Mesodermal cell (in vitro differentiated cells): Measurements from ENCODE around the gene HSH2D.

Source experiments
- H3K27ac ChIP-seq: 2 replicates; pipeline ENCODE4 v1.7.0; 2013; ENCODE audit warnings: mild to moderate bottlenecking, low read depth, low read length, moderate library complexity; ENCODE audit not compliant: severe bottlenecking
- H3K36me3 ChIP-seq: 2 replicates; pipeline ENCODE4 v1.7.1; 2013; ENCODE audit warnings: mild to moderate bottlenecking, low read length, moderate library complexity; ENCODE audit not compliant: control insufficient read depth, insufficient read depth
- H3K4me1 ChIP-seq: one replicate; pipeline ENCODE4 v1.7.1; 2013; ENCODE audit warnings: mild to moderate bottlenecking, low read length; ENCODE audit not compliant: insufficient read depth, control insufficient read depth, poor library complexity, severe bottlenecking
- H3K4me3 ChIP-seq: 2 replicates; pipeline ENCODE4 v1.7.0; 2013; ENCODE audit warnings: low read length, control low read depth, mild to moderate bottlenecking; ENCODE audit not compliant: insufficient read depth, poor library complexity, severe bottlenecking; ENCODE audit errors: extremely low read depth
- H3K9me3 ChIP-seq: 2 replicates; pipeline ENCODE4 v1.7.1; 2013; ENCODE audit warnings: mild to moderate bottlenecking, low read length, moderate library complexity; ENCODE audit not compliant: control insufficient read depth
- WGBS, 2 experiments: methylation state at CpG; one replicate each; pipeline ENCODE4 v1.1.5; 2013; ENCODE audit warnings: missing lambda C conversion rate in 2 of 2; ENCODE audit not compliant: insufficient coverage in 2 of 2; 5-methylcytosine and 5-hydroxymethylcytosine counted together

The HSH2D gene

GRCh38 chr19:16136185-16136999 is 7.1 kb upstream of the HSH2D start:
- Histone ChIP-seq H3K4me3 (no peak overlapping the region), H3K36me3 (peaks cover 32% of the 10 kb centered on the region), H3K9me3 (no peaks in the 10 kb centered on the region), H3K4me1 (no peaks in the 10 kb centered on the region), H3K27ac (no peak overlapping the region)
- WGBS, 2 experiments = 62 to 68% methylated on average over 13 to 14 of the region's 16 CpGs

GRCh38 chr19:16139752-16140151 is 3.7 kb upstream of the HSH2D start:
- H3K4me3 ChIP-seq = no peak overlapping the region
- H3K36me3 ChIP-seq = no peaks in the 10 kb centered on the region
- WGBS, 2 experiments = 84 to 100% methylated on average over 1 to 8 of the region's 13 CpGs
- H3K9me3 ChIP-seq = no peaks in the 10 kb centered on the region
- H3K4me1 ChIP-seq = no peaks in the 10 kb centered on the region
- no peak overlapping the region for H3K27ac ChIP-seq

GRCh38 chr19:16141043-16141442 is 2.4 kb upstream of the HSH2D start:
- Histone ChIP-seq H3K27ac (no peak overlapping the region), H3K4me3 (no peak overlapping the region), H3K36me3 (no peaks in the 10 kb centered on the region), H3K9me3 (no peaks in the 10 kb centered on the region), H3K4me1 (no peaks in the 10 kb centered on the region)
- 43 to 74% methylated on average over 1 to 4 of the region's 4 CpGs for WGBS, 2 experiments

- Histone ChIP-seq H3K4me3 (no peak overlapping the region), H3K9me3 (no peaks in the 10 kb centered on the region), H3K36me3 (no peaks in the 10 kb centered on the region), H3K27ac (no peak overlapping the region), H3K4me1 (no peaks in the 10 kb centered on the region)
- WGBS, 2 experiments = 92 to 96% methylated on average over 5 to 7 of the region's 9 CpGs
Measured at GRCh38 chr19:16142032-16142580, 1.4 kb upstream of the HSH2D start.

GRCh38 chr19:16144216-16144581 is 714 bp downstream of the HSH2D start:
- no peak overlapping the region for H3K4me3 ChIP-seq
- WGBS, 2 experiments = 80 to 100% methylated on average over 1 of the region's 1 CpG
- H3K9me3 ChIP-seq = no peaks in the 10 kb centered on the region
- H3K27ac ChIP-seq = no peak overlapping the region
- no peaks in the 10 kb centered on the region for H3K4me1 ChIP-seq
- H3K36me3 ChIP-seq = no peaks in the 10 kb centered on the region

- H3K4me1 ChIP-seq = no peaks in the 10 kb centered on the region
- H3K4me3 ChIP-seq = no peak overlapping the region
- H3K36me3 ChIP-seq = no peaks in the 10 kb centered on the region
- no peaks in the 10 kb centered on the region for H3K9me3 ChIP-seq
- no peak overlapping the region for H3K27ac ChIP-seq
- 80 to 81% methylated on average over 4 to 5 of the region's 5 CpGs for WGBS, 2 experiments
Measured at GRCh38 chr19:16146112-16146511, 2.6 kb downstream of the HSH2D start.

DNA sequence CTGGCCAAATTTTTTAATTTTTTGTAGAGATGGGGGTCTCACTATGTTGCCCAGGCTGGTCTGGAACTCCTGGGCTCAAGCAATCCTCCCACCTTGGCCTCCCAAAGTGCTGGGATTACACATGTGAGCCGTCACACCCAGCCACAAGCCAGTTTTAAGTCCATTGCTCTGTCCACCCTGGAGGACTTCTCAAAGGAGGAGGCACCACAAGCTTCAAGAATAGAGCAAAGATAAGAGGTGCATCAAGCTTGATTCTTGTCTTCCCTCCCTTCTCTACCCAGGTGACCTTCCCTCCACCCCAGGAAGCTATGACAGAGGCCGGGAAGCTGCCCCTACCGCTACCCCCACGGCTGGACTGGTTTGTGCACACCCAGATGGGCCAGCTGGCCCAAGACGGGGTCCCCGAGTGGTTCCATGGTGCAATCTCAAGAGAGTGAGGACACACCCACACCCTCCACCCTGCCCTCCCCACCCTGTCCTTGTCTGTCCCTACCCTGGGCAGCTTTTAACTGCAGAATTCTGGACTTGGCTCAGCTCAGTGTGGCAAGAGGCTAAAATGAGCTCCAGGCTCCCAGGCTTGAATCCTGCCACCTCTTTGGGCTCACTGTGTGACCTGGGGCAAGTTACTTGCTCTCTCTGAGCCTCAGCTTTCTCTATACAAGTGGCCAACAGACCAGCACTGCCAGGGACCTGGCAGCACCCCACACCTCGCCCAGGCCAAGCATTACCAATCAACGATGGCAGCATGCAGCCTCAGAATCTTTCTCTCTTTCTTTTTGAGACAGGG is 5.2 kb downstream of the HSH2D start:
- Histone ChIP-seq H3K27ac (no peak overlapping the region), H3K4me3 (no peak overlapping the region), H3K36me3 (no peaks in the 10 kb centered on the region), H3K9me3 (no peaks in the 10 kb centered on the region), H3K4me1 (no peaks in the 10 kb centered on the region)
- WGBS, 2 experiments = 88 to 94% methylated on average over 7 to 8 of the region's 8 CpGs

GRCh38 chr19:16153582-16154336 is 10.3 kb downstream of the HSH2D start:
- no peak overlapping the region for H3K4me3 ChIP-seq
- 79 to 91% methylated on average over 8 of the region's 11 CpGs for WGBS, 2 experiments
- no peak overlapping the region for H3K27ac ChIP-seq
- no peaks in the 10 kb centered on the region for H3K9me3 ChIP-seq
- no peaks in the 10 kb centered on the region for H3K36me3 ChIP-seq
- no peaks in the 10 kb centered on the region for H3K4me1 ChIP-seq

DNA sequence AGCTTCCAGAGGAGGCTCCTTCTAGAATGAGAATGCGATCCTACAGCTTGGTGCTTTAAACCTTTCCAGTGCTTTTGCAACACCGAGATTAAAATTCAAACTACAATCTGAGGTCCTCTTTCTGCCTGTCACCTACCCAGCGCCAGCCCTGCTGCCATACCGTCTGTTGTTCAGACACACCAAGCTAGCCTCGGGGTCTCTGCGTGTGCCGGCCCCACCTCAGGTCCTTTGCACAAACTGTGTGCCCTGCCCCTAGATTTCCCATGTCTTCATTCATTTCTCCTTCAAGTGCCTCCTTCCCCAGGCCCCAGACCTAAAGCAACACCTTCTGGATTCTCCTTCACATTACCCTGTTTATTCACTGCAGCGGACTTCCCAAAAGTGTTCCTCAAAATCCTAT is 11.1 kb downstream of the HSH2D start:
- no peaks in the 10 kb centered on the region for H3K9me3 ChIP-seq
- 86 to 92% methylated on average over 6 to 8 of the region's 8 CpGs for WGBS, 2 experiments
- H3K27ac ChIP-seq = no peak overlapping the region
- H3K4me1 ChIP-seq = no peaks in the 10 kb centered on the region
- no peaks in the 10 kb centered on the region for H3K36me3 ChIP-seq
- H3K4me3 ChIP-seq = no peak overlapping the region

DNA sequence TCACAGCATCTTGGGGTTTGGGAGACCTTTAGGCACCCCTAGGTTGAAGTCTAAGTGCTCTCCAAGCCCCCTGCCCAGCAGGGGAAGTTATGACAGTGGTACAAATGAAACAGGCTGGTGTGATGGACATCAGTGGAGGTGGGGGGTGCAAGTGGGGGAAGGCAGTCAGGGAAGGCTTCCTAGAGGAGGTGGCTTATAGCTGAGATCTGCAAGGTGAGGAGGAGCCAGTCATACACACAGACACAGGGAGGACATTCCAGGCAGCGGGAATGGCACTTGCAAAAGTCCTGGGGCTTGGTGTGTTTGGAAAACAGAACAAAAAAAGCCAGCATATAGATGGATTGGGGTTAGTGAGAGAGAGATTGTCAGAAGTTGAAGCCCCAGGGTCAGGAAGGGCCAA is 11.6 kb downstream of the HSH2D start:
- no peaks in the 10 kb centered on the region for H3K9me3 ChIP-seq
- no peak overlapping the region for H3K4me3 ChIP-seq
- H3K27ac ChIP-seq = no peak overlapping the region
- 71 to 75% methylated on average over 1 of the region's 1 CpG for WGBS, 2 experiments
- H3K36me3 ChIP-seq = no peaks in the 10 kb centered on the region
- no peaks in the 10 kb centered on the region for H3K4me1 ChIP-seq
